Parathyroid adenoma (tissue), 2 donors: ENCODE data around the gene TMEM179B.
A peak's percentile ranks its signal among the peaks of the same experiment; 100 is the strongest.
"Not testable (repeated sequence)": the region's sequence is repeated elsewhere in the genome, so short reads cannot be mapped to it uniquely, and the experiment has no call there.

ENCODE experiments used
- H2AFZ ChIP-seq: fragments of 300-600 bp; sonication (generic); one replicate; pipeline ENCODE4 v1.7.0; 2017; ENCODE audit warnings: antibody characterized with exemption, mild to moderate bottlenecking
- H3K27ac ChIP-seq: fragments of 300-600 bp; sonication (generic); one replicate; pipeline ENCODE4 v1.7.0; 2017
- H3K27me3 ChIP-seq: fragments of 300-600 bp; sonication (generic); one replicate; pipeline ENCODE4 v1.7.0; 2017; ENCODE audit warnings: low read length; ENCODE audit not compliant: control insufficient read depth, insufficient read depth
- H3K36me3 ChIP-seq: fragments of 300-600 bp; sonication (generic); one replicate; pipeline ENCODE4 v1.7.0; 2017; ENCODE audit warnings: low read length; ENCODE audit not compliant: control insufficient read depth, insufficient read depth
- H3K4me1 ChIP-seq: fragments of 300-600 bp; sonication (generic); one replicate; pipeline ENCODE4 v1.7.0; 2017; ENCODE audit warnings: control low read depth
- H3K4me2 ChIP-seq: fragments of 300-600 bp; sonication (generic); one replicate; pipeline ENCODE4 v1.7.0; 2017; ENCODE audit warnings: low read length
- H3K4me3 ChIP-seq: fragments of 300-600 bp; sonication (generic); one replicate; pipeline ENCODE4 v1.7.0; 2017; ENCODE audit warnings: low read depth, low read length
- H3K79me2 ChIP-seq: fragments of 300-600 bp; sonication (generic); one replicate; pipeline ENCODE4 v1.7.0; 2017; ENCODE audit warnings: control low read depth
- H3K9ac ChIP-seq: fragments of 300-600 bp; sonication (generic); one replicate; pipeline ENCODE4 v1.7.0; 2017; ENCODE audit warnings: mild to moderate bottlenecking
- H3K9me3 ChIP-seq: fragments of 300-600 bp; sonication (generic); one replicate; pipeline ENCODE4 v1.7.0; 2017; ENCODE audit warnings: low read length; ENCODE audit not compliant: control insufficient read depth
- TF ChIP-seq, protein P1 (sequence below): fragments of 300-600 bp; sonication (generic); IDR thresholded peaks from one replicate; pipeline ENCODE4 v1.7.0; 2017; ENCODE audit warnings: antibody characterized with exemption, mild to moderate bottlenecking
- donor health status: primary hyperparathyroidism.

Gene TMEM179B

DNA sequence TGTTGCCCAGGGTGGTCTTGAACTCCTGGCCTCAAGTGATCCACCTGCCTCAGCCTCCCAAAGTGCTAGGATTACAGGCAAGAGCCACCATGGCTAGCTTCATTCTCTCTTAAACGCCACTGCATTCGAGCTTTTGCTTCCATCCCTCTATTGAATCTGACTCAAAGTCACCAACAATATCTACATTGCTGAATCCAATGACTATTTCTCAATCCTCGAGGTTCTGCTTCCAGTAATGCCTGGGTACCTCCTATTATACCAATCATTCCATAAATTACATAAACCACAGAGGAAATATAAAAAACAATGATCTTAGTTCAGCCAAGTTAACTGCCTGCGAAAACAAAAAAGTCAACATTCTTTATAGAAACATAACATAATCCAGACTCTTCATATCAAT, 29.9 kb downstream of the TMEM179B start:
- no peaks in the 10 kb centered on the region for H3K9me3 ChIP-seq
- H3K27me3 ChIP-seq: no peaks in the 10 kb centered on the region
- no peak overlapping the region for H2AFZ ChIP-seq
- no peak overlapping the region for H3K27ac ChIP-seq
- no peaks in the 10 kb centered on the region for H3K4me1 ChIP-seq
- H3K36me3 ChIP-seq: no peaks in the 10 kb centered on the region
- no peak overlapping the region for H3K9ac ChIP-seq
- no peak overlapping the region for H3K4me2 ChIP-seq
- no peak overlapping the region for H3K4me3 ChIP-seq
- TF ChIP-seq, protein P1, sequence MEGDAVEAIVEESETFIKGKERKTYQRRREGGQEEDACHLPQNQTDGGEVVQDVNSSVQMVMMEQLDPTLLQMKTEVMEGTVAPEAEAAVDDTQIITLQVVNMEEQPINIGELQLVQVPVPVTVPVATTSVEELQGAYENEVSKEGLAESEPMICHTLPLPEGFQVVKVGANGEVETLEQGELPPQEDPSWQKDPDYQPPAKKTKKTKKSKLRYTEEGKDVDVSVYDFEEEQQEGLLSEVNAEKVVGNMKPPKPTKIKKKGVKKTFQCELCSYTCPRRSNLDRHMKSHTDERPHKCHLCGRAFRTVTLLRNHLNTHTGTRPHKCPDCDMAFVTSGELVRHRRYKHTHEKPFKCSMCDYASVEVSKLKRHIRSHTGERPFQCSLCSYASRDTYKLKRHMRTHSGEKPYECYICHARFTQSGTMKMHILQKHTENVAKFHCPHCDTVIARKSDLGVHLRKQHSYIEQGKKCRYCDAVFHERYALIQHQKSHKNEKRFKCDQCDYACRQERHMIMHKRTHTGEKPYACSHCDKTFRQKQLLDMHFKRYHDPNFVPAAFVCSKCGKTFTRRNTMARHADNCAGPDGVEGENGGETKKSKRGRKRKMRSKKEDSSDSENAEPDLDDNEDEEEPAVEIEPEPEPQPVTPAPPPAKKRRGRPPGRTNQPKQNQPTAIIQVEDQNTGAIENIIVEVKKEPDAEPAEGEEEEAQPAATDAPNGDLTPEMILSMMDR: no peak
- H3K79me2 ChIP-seq: no peaks in the 10 kb centered on the region

DNA sequence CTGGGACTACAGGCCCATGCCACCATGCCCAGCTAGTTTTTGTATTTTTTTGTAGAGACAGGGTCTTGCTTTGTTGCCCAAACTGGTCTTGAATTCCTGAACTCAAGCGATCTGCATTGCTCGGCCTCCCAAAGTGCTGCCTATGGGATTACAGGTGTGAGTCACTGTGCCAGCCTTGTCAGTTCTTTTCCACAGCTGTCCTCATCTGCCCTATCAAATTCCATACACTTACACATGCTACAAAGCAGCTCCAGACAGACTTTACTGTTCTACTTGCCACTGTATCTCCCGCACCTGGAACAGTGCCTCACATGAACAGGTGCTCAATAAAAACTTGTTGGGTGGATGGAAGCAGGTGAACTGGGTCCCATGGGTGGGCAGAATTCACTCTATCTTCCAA, 36.5 kb downstream of the TMEM179B start:
- Histone ChIP-seq H3K27ac (no peak overlapping the region), H3K9me3 (no peaks in the 10 kb centered on the region), H3K4me2 (no peak overlapping the region), H3K27me3 (no peaks in the 10 kb centered on the region), H3K79me2 (peaks cover 3% of the 10 kb centered on the region), H3K4me3 (no peak overlapping the region), H3K9ac (no peak overlapping the region), H3K4me1 (no peaks in the 10 kb centered on the region), H2AFZ (no peak overlapping the region), H3K36me3 (no peaks in the 10 kb centered on the region)
- TF ChIP-seq, protein P1: no peak

DNA sequence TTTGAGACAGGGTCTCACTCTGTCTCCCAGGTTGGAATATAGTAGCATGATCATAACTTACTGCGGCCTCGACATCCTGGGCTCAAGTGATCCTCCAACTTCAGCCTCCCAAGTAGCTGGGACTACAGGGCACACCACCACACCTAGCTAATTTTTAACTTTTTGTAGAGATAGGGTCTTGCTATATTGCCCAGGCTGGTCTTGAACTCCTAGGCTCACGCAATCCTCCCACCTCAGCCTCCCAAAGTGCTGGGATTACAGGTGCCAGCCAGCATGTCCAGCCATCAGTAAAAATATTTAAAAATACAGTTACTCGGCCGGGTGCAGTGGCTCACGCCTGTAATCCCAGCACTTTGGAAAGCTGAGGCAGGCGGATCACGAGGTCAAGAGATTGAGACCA, 40.9 kb downstream of the TMEM179B start:
- not testable (repeated sequence) for H3K4me3 ChIP-seq, H3K27me3 ChIP-seq, H3K36me3 ChIP-seq, H3K9me3 ChIP-seq, H3K79me2 ChIP-seq, H3K27ac ChIP-seq, H2AFZ ChIP-seq, H3K4me1 ChIP-seq, H3K4me2 ChIP-seq, H3K9ac ChIP-seq

DNA sequence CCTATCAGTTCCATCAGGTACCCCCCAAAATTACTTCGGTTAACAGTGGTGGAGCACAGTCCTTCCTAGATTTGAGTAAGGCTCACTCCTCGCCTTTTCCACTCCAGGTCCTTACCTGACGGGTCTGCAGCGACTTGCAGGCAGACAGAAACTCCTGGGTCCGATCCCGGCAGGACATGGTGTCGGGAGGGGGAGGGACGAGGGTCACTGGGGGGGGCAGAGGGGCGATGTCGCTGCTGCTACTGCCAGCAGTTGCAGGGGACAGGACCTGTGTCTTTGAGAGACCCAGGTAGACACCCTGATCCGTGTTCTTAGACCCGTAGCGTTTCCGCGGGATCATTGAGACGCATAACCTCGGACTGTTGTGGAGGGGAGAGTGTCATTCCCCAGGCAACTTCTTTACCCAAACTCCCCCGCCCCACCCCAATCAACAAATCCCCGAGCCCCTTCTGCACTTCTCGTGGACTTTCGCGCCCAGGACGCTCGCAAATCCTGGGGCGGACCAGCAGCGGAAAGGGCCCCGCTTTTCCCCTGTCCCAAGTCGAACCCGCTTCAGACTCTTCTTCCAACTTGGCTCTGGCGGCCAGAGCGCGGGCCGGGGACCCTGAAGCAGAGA, 43.8 kb downstream of the TMEM179B start:
- Histone ChIP-seq H3K27me3 (no peaks in the 10 kb centered on the region), H3K4me1 (peaks cover 4% of the 10 kb centered on the region), H3K4me2 (peak overlapping the region; percentile 64), H3K27ac (peak overlapping the region; percentile 82), H3K9ac (peak overlapping the region; percentile 20), H3K36me3 (no peaks in the 10 kb centered on the region), H3K79me2 (peaks cover 6% of the 10 kb centered on the region), H3K4me3 (peak overlapping the region; percentile 94), H3K9me3 (no peaks in the 10 kb centered on the region), H2AFZ (peak overlapping the region; percentile 65)
- TF ChIP-seq, protein P1: no peak

DNA sequence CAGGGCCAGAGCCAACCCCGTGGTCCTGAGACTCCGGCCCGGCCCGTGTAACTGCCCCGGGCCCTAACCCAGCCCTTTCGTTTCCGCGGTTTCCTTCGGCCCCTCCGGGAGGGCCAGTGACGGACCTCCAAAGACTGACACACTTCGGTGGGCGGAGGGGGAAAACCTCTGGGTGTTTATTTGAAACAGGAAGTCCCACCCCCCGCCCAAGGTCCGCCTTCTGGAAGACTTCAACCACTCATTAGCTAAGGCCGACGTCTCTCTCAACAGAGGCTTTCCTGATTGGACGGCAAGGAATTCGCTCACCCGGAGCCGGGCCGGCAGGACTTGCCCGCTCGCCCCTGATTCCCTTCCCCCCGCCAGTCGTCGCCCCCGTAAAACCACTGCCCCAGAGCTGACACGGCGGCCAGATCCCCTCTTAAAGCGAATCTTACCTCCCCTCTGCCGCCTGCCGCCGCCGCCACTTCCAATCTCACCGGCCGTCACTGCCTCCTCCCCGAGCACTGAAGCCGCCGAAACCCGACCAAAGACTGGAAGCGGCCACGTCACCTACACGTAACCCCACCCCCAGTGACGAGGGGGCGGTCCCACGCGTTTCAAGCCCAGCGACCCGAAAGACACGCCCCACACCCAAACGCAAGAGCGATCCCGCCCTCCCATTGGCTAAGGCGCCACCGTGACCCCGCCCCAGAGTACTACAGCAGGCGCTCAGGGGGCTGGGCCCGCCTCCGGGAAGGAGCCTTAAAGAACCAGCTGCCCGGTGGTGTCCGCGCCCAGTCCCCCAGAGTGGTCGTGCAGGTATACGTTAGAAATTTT, 44.5 kb downstream of the TMEM179B start, which contains the start of gene STX5:
STX5 (minus strand) TSS at position 532 of the 816 bp plus-strand sequence. CDS start 808 bp downstream, outside the sequence.
- TF ChIP-seq, protein P1: no peak
- H3K79me2 ChIP-seq: peaks cover 6% of the 10 kb centered on the region
- H3K9ac ChIP-seq: peak within 1 kb of the TSS; percentile 20
- H3K27me3 ChIP-seq: no peaks in the 10 kb centered on the region
- peak within 1 kb of the TSS; percentile 65 for H2AFZ ChIP-seq
- H3K4me3 ChIP-seq: peak within 1 kb of the TSS; percentile 94
- H3K4me1 ChIP-seq: peaks cover 4% of the 10 kb centered on the region
- no peaks in the 10 kb centered on the region for H3K9me3 ChIP-seq
- H3K27ac ChIP-seq: peak within 1 kb of the TSS; percentile 82
- H3K36me3 ChIP-seq: no peaks in the 10 kb centered on the region
- peak within 1 kb of the TSS; percentile 93 for H3K4me2 ChIP-seq
